Trophoblast cell (in vitro differentiated cells and primary cell): Measurements from ENCODE around the gene TMEM229B.

ENCODE experiments used
- DNase-seq, 2 donors: peaks; one replicate each; pipeline ENCODE4 v3.0.0-alpha.2; 2016
- H2AFZ ChIP-seq: 2 replicates; pipeline ENCODE4 v1.6.1; 2013; ENCODE audit warnings: low read length, moderate library complexity, mild to moderate bottlenecking; ENCODE audit not compliant: insufficient read depth, poor library complexity
- H2AK5ac ChIP-seq: 2 replicates; pipeline ENCODE4 v1.6.1; 2013; ENCODE audit warnings: mild to moderate bottlenecking, low read length
- H2BK120ac ChIP-seq: 2 replicates; pipeline ENCODE4 v1.6.1; 2013; ENCODE audit warnings: low read length, mild to moderate bottlenecking, moderate library complexity; ENCODE audit not compliant: insufficient read depth, poor library complexity
- H2BK12ac ChIP-seq: 2 replicates; pipeline ENCODE4 v1.6.1; 2013; ENCODE audit warnings: mild to moderate bottlenecking, low read length, moderate library complexity
- H2BK5ac ChIP-seq: 2 replicates; pipeline ENCODE4 v1.6.1; 2013; ENCODE audit warnings: low read length, low read depth, moderate library complexity, mild to moderate bottlenecking; ENCODE audit not compliant: poor library complexity
- H3K14ac ChIP-seq: 2 replicates; pipeline ENCODE4 v1.6.1; 2013; ENCODE audit warnings: mild to moderate bottlenecking, low read length
- H3K18ac ChIP-seq: 2 replicates; pipeline ENCODE4 v1.6.1; 2013; ENCODE audit warnings: mild to moderate bottlenecking, low read length
- H3K23ac ChIP-seq: 2 replicates; pipeline ENCODE4 v1.6.1; 2013; ENCODE audit warnings: low read length
- H3K27ac ChIP-seq: 2 replicates; pipeline ENCODE4 v1.5.1; 2013; ENCODE audit warnings: low read depth, mild to moderate bottlenecking, inconsistent platforms, low read length, moderate library complexity
- H3K27me3 ChIP-seq: 2 replicates; pipeline ENCODE4 v1.6.1; 2013; ENCODE audit warnings: inconsistent platforms, mild to moderate bottlenecking, low read length, moderate library complexity; ENCODE audit not compliant: insufficient read depth
- H3K36me3 ChIP-seq, 2 experiments: 1 replicate in 1 of 2; 2 replicates in 1 of 2; pipeline ENCODE4 v1.6.1; 2013; ENCODE audit warnings: low read length in 2 of 2, mild to moderate bottlenecking in 2 of 2, moderate library complexity in 1 of 2; ENCODE audit not compliant: insufficient read depth in 2 of 2, control insufficient read depth in 1 of 2
- H3K4ac ChIP-seq: 2 replicates; pipeline ENCODE4 v1.6.1; 2013; ENCODE audit warnings: low read depth, mild to moderate bottlenecking, low read length, moderate library complexity
- H3K4me1 ChIP-seq, 2 experiments: 1 replicate in 1 of 2; 2 replicates in 1 of 2; pipeline ENCODE4 v1.6.1; 2013; ENCODE audit warnings: low read length in 2 of 2, mild to moderate bottlenecking in 2 of 2, moderate library complexity in 1 of 2; ENCODE audit not compliant: insufficient read depth in 2 of 2, control insufficient read depth in 1 of 2
- H3K4me2 ChIP-seq: 2 replicates; pipeline ENCODE4 v1.6.1; 2013; ENCODE audit warnings: inconsistent platforms, mild to moderate bottlenecking, low read length, moderate library complexity
- H3K4me3 ChIP-seq: 2 replicates; pipeline ENCODE4 v1.5.1; 2013; ENCODE audit warnings: mild to moderate bottlenecking, low read depth, low read length, inconsistent platforms
- H3K79me1 ChIP-seq: one replicate; pipeline ENCODE4 v1.6.1; 2013; ENCODE audit warnings: low read length
- H3K79me2 ChIP-seq: 2 replicates; pipeline ENCODE4 v1.6.1; 2013; ENCODE audit warnings: low read length, mild to moderate bottlenecking; ENCODE audit not compliant: control insufficient read depth, insufficient read depth, poor library complexity
- H3K9ac ChIP-seq: 2 replicates; pipeline ENCODE4 v1.6.1; 2013; ENCODE audit warnings: mild to moderate bottlenecking, low read length
- H3K9me3 ChIP-seq: 2 replicates; pipeline ENCODE4 v1.6.1; 2013; ENCODE audit warnings: low read depth, mild to moderate bottlenecking, control low read depth, inconsistent platforms, low read length; ENCODE audit not compliant: insufficient read depth
- H4K12ac ChIP-seq: 2 replicates; pipeline ENCODE4 v1.6.1; 2013; ENCODE audit warnings: low read depth, mild to moderate bottlenecking, low read length, moderate library complexity
- H4K8ac ChIP-seq: 2 replicates; pipeline ENCODE4 v1.6.1; 2013; ENCODE audit warnings: low read depth, mild to moderate bottlenecking, low read length, moderate library complexity
- H4K91ac ChIP-seq: one replicate; pipeline ENCODE4 v1.6.1; 2013; ENCODE audit warnings: low read depth, mild to moderate bottlenecking, low read length, moderate library complexity
- WGBS: extraction: QIAGEN DNeasy Blood & Tissue Kit; methylation state at CpG from one replicate; pipeline ENCODE4 v1.1.7; 2013; ENCODE audit warnings: missing lambda C conversion rate; ENCODE audit not compliant: insufficient read length, insufficient coverage; ENCODE audit errors: extremely low coverage; 5-methylcytosine and 5-hydroxymethylcytosine counted together

The TMEM229B gene

GRCh38 chr14:67519406-67519805 lies 30.9 kb upstream of the TMEM229B start:
- Histone ChIP-seq H3K79me1 (no peaks in the 10 kb centered on the region), H2AK5ac (no peak overlapping the region)

GRCh38 chr14:67517083-67517482 lies 28.6 kb upstream of the TMEM229B start:
- H3K4ac ChIP-seq: no peak overlapping the region
- H3K79me2 ChIP-seq: no peaks in the 10 kb centered on the region
- H3K14ac ChIP-seq: no peak overlapping the region
- H3K4me1 ChIP-seq: peaks cover 4 to 11% of the 10 kb centered on the region in 2 experiments
- H2AK5ac ChIP-seq: no peak overlapping the region
- no peak overlapping the region for H3K27ac ChIP-seq
- DNase-seq: no peak
- no peak overlapping the region for H3K9ac ChIP-seq
- H3K79me1 ChIP-seq: no peaks in the 10 kb centered on the region
- no peak overlapping the region for H2AFZ ChIP-seq
- H2BK5ac ChIP-seq: no peak overlapping the region
- no peak overlapping the region for H4K91ac ChIP-seq
- no peak overlapping the region for H3K4me3 ChIP-seq
- no peaks in the 10 kb centered on the region for H3K9me3 ChIP-seq
- H3K4me2 ChIP-seq: no peak overlapping the region
- no peak overlapping the region for H4K8ac ChIP-seq
- no peak overlapping the region for H3K23ac ChIP-seq
- WGBS: no CpG with 5 or more reads among the region's 12 CpGs
- H2BK12ac ChIP-seq: no peak overlapping the region
- H4K12ac ChIP-seq: no peak overlapping the region
- H2BK120ac ChIP-seq: no peak overlapping the region
- no peaks in the 10 kb centered on the region for H3K36me3 ChIP-seq
- H3K18ac ChIP-seq: no peak overlapping the region
- H3K27me3 ChIP-seq: peaks cover 29% of the 10 kb centered on the region

More at GRCh38 chr14:67519406-67519805, 30.9 kb upstream of the TMEM229B start:
- Histone ChIP-seq H3K9me3 (no peaks in the 10 kb centered on the region), H3K4me3 (no peak overlapping the region), H4K91ac (no peak overlapping the region), H2BK120ac (no peak overlapping the region), H3K79me2 (no peaks in the 10 kb centered on the region), H3K9ac (no peak overlapping the region), H3K4me1 (peaks cover 4 to 11% of the 10 kb centered on the region in 2 experiments), H2BK5ac (no peak overlapping the region), H3K4ac (no peak overlapping the region), H3K36me3 (no peaks in the 10 kb centered on the region), H3K27me3 (peaks cover 25% of the 10 kb centered on the region), H3K18ac (no peak overlapping the region), H3K23ac (no peak overlapping the region), H2AFZ (no peak overlapping the region), H4K12ac (no peak overlapping the region), H2BK12ac (no peak overlapping the region), H3K14ac (no peak overlapping the region), H3K4me2 (no peak overlapping the region), H3K27ac (no peak overlapping the region), H4K8ac (no peak overlapping the region)
- no peak for DNase-seq
- no CpG with 5 or more reads among the region's 5 CpGs for WGBS

- no CpG with 5 or more reads among the region's 2 CpGs for WGBS
- H3K4ac ChIP-seq: no peak overlapping the region
- H2BK12ac ChIP-seq: no peak overlapping the region
- no peaks in the 10 kb centered on the region for H3K79me2 ChIP-seq
- H3K4me3 ChIP-seq: no peak overlapping the region
- H4K8ac ChIP-seq: no peak overlapping the region
- H4K91ac ChIP-seq: no peak overlapping the region
- DNase-seq: no peak
- no peak overlapping the region for H2AFZ ChIP-seq
- H3K23ac ChIP-seq: no peak overlapping the region
- no peak overlapping the region for H3K14ac ChIP-seq
- H3K36me3 ChIP-seq: no peaks in the 10 kb centered on the region
- H2AK5ac ChIP-seq: no peak overlapping the region
- peaks cover 29% of the 10 kb centered on the region for H3K27me3 ChIP-seq
- H3K9me3 ChIP-seq: no peaks in the 10 kb centered on the region
- H3K4me1 ChIP-seq: peaks cover 4 to 11% of the 10 kb centered on the region in 2 experiments
- no peak overlapping the region for H4K12ac ChIP-seq
- no peak overlapping the region for H3K9ac ChIP-seq
- no peak overlapping the region for H3K27ac ChIP-seq
- H3K18ac ChIP-seq: no peak overlapping the region
- H3K4me2 ChIP-seq: no peak overlapping the region
- H2BK120ac ChIP-seq: no peak overlapping the region
- no peaks in the 10 kb centered on the region for H3K79me1 ChIP-seq
- H2BK5ac ChIP-seq: no peak overlapping the region
These were observed 28.2 kb upstream of the TMEM229B start for GRCh38 chr14:67516676-67517075.

GRCh38 chr14:67515386-67516079 lies 27.0 kb upstream of the TMEM229B start:
- Histone ChIP-seq H2AFZ (no peak overlapping the region), H3K79me2 (no peaks in the 10 kb centered on the region), H3K9me3 (no peaks in the 10 kb centered on the region), H3K4ac (no peak overlapping the region), H3K18ac (no peak overlapping the region), H3K4me2 (peak overlapping the region; percentile 82), H2BK120ac (no peak overlapping the region), H4K8ac (no peak overlapping the region), H3K14ac (no peak overlapping the region), H4K91ac (no peak overlapping the region), H3K9ac (no peak overlapping the region), H3K27me3 (peaks cover 29% of the 10 kb centered on the region), H3K23ac (no peak overlapping the region), H3K79me1 (no peaks in the 10 kb centered on the region), H3K4me1 (peaks cover 4 to 11% of the 10 kb centered on the region in 2 experiments), H3K4me3 (peak overlapping the region; percentile 72), H2BK5ac (no peak overlapping the region), H2AK5ac (no peak overlapping the region), H3K36me3 (no peaks in the 10 kb centered on the region), H4K12ac (no peak overlapping the region), H3K27ac (no peak overlapping the region), H2BK12ac (no peak overlapping the region)
- no CpG with 5 or more reads among the region's 45 CpGs for WGBS
- peak in 1 of 2 donors; percentile 25 for DNase-seq
